ENCODE data around the gene PXDN.

DNA sequence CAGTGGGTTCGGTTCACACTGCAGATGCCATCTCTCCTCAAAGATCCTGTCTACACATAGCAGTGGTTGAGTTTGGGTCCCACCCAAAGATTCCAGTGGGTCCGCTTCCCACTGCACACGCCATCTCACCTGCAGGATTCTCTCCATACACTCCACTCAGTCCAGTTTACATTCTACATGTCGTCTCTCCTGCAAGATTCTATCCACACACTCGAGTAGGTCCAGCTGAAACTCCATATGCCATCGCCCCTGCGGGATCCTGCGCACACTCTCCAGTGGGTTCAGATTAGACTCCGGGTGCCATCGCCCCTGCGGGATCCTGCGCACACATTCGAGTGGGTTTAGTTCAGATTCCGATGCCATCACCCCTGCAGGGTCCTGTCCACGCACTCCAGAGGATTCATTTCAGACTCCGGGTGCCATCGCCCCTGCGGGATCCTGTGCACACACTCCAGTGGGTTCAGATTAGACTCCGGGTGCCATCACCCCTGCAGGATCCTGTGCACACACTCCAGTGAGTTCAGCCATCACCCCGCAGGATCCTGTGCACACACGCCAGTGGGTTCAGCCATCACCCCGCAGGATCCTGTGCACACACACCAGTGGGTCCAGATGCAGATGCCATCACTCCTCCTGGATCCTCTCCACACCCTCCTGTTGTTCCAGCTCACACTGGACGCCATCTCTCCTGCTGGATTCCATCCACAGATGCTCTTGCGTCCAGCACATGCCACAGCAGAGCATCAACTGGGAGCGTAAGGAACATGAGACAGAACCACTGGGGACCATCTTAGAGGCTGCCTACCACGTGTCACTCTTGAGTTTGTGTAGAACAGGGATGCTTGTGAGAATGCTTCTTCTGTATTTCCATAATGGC lies 3.0 kb upstream of the PXDN start:
- TF ChIP-seq EZH2phosphoT487 (IDR thresholded peaks at IDR 0.05; ENCODE audit: borderline replicate concordance, low read length): no peak
- TF ChIP-seq, protein P1, sequence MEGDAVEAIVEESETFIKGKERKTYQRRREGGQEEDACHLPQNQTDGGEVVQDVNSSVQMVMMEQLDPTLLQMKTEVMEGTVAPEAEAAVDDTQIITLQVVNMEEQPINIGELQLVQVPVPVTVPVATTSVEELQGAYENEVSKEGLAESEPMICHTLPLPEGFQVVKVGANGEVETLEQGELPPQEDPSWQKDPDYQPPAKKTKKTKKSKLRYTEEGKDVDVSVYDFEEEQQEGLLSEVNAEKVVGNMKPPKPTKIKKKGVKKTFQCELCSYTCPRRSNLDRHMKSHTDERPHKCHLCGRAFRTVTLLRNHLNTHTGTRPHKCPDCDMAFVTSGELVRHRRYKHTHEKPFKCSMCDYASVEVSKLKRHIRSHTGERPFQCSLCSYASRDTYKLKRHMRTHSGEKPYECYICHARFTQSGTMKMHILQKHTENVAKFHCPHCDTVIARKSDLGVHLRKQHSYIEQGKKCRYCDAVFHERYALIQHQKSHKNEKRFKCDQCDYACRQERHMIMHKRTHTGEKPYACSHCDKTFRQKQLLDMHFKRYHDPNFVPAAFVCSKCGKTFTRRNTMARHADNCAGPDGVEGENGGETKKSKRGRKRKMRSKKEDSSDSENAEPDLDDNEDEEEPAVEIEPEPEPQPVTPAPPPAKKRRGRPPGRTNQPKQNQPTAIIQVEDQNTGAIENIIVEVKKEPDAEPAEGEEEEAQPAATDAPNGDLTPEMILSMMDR (IDR thresholded peaks at IDR 0.05; ENCODE audit: low read depth, low read length, poor library complexity, severe bottlenecking): no peak

Measured in DOHH2 (cell line).